ENCODE measurements around the gene CHAMP1.

DNA sequence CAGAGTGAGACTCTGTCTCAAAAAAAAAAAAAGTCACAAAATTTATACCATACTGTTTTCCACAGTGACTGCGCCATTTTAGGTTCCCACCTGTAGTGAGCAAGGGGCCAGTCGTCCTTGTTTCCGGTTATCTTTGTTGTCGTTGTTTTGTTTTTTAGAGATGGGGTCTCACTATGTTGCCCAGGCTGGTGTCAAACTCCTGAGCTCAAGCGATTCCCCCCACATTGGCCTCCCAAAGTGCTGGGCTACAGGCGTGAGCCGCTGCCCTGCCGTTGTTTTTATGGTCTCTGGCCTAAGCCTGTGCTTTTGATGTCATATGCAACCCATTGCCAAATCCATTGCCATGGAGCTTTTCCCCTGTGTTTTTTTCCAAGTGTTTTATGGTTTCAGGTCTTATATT lies 29.6 kb upstream of the CHAMP1 start:
- TF ChIP-seq POLR2AphosphoS5 (IDR thresholded peaks at IDR 0.05; ENCODE audit: borderline replicate concordance, low read depth, low read length) (no peak), EZH2 (IDR thresholded peaks at IDR 0.05) (no peak), FOXP2 (optimal IDR thresholded peaks at IDR 0.05; ENCODE audit: control extremely low read depth, extremely low read length, insufficient read depth) (no peak)
